ENCODE results near the gene SCRN1. TPM values are rescaled to one million over a fixed set of nuclear protein-coding genes. Genes with fewer than 3 reads are reported as not detected.

The SCRN1 gene
- total RNA-seq, 1 experiment from 2014 or later = 105 TPM

DNA sequence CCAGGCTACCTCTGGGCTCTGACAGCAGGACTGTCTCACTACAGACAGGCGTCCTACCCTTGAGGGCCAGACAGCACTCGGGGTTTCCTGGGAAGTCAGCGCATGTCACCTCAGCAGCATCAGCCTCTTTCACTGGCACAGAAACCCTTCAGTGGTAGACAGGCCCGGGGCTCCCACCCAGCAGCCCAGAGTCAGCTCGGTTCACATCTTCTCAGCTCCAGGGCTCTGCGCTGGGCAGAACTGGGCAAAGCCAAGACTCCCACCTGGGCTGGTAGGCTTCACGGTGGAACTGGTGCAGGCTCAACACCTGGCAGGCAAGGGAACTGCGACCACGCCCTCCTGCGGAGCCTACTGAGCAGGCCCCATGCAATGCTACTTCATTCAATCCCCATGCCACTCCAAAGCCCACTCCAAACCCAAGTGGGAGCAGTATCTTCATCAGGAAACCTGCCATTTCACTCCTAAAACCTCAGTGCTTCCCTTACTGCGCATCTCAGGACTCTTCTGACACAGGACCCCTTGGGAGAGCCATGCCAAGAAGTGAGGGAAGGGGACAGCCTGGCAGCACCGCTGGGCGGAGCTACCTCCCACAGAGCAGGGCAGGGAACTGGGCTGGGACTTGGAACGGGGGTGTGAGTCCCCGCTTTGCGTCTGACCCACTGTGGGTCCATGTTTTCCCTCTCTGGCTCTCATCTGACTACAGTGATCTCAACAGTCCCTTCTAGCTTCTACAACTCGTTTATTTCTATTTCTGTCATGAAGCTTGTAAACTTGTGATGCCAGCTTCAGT, 60.4 kb downstream of the SCRN1 start:
- no peak for DNase-seq (ENCODE audit: low read depth)

DNA sequence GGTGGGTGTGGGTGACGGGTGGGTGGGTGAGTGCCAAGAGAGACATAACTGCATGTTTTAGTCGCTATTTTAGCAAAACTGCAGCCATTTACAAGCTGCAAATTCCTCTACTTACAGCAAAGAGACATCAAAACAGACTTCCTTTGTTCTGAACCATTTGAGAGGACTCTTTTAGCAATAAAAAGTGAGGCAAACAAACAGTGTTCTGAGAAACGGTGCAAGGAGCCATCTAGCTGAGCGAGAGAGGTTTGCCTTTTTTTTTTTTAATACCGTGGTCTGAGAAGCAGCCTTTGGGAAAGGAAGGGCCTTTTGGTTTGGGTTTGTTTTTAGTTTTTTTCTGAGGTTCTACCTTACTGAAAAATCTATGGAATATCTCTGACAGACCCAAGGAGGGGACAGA, 62.9 kb downstream of the SCRN1 start:
- DNase-seq (ENCODE audit: low read depth) = no peak

DNA sequence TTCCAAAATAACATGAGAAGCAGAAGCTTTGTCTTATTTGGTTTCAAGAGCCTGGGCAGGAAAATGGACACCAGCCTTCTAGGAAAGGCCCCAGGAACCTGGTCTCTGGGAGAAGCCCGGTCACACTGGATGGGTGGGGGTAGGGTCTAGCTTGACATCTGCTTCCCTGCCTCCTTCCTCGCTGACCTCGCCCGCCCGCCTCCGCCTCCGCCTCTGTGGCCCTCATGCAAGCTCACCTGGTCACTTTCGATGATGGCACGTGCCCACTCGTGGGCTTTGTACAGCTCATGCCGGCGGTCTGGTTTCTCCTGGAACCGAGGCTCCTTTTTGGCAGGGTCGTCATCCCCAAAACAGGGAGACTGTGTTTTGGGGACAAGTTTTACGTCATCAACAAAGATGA, 63.4 kb downstream of the SCRN1 start:
- no peak for DNase-seq (ENCODE audit: low read depth)

DNA sequence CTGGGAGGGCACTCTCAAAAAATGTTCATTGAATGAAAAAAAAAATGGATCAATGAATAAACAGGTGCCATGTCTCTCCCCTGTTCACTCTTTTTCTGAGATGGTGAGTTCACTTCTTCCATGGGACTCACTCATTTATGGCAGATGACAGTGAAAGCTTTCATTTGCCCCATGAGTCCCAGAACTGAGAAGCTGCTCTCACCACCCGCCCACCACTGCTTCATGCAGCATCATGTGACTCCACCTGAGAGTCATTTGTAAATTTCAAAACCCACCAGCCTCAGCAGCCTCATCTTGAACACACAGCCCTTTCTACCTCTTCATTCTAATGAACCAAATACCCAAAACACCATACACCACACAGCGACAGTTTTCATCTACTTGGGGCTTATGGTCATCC, 64.9 kb downstream of the SCRN1 start:
- no peak for DNase-seq (ENCODE audit: low read depth)

DNA sequence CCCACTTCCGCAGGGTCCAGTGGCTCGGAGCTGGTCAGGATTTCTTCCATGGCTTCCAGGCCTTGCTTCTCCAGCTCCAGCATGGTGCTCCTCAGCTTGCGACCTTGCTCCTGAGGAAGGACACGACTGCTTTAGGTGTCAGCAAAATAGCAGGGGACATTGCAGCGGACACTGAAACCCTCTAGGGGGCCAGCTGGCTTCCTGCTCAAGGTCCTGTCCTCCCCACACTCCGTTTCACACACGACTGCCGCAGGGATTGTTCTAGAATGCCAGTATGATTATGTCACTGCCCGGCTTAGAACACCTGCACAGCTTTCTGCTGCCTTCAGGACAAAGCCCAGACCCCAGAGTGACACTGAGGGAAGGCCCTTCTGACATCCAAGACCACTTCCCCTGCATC, 65.6 kb downstream of the SCRN1 start:
- no peak for DNase-seq (ENCODE audit: low read depth)

DNA sequence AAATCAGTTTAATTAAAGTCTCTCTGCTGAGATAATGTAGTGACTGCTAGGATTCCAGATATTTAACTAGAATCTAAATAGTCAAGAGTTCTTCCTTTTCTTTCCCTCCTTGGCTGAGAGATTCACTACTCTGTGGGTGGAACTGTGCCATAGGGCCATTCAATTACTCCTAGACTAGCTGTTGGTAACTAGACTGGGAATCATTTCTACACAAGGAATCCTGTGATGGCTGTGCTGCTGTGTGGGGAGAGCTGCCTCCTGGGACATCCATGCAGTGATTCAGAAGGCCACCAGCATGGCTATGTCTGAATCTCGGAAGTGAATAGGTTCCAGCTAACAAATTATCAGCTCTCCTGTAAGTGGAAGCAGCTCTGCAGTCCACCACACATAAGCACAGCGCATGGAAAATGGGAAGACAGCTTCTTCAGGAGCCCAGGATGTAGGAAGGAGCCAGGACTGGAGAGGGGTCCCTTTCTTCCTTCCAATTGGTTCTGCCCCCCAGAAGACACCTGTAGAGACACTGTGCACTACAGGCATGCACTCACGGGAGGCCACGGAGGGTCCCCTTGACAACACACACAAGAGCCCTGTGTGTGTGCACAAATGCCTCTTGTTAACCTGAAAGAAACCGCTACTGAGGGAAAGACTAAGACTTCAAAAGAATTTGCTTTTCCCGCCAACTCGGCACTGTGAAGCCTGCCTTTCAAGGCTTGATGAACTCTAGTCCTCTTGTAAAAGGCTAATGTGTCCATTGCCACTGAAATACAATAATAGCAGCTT, 66.5 kb downstream of the SCRN1 start:
- no peak for DNase-seq (ENCODE audit: low read depth)

DNA sequence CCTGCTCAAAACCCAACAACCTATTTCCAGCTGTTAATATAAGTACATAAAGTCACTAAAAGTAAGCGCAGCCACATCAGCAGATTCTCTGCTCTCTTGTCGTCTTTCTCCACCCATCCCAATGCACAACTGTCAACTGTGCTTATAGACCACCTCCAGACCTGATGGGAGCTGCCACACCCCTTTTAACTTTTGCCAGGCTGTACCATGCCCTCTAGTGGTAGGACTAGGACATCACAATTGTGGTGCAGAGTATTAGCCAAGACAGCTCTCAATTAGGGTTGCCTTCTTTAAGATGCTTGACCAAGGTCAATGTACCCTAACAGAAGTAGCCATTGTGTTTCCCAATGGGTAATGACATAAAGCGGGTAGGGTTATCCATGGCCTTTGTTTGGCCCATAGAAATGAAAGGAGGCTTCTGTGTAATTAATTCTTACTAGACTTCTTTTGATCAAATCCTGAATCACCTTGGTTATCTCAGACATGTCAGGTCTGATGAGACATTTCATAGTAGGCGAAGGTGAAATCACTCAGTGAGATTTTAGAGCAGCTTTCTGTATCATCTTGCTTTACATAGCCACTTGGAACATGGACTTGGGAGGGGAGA, 68.1 kb downstream of the SCRN1 start:
- peak; percentile 64 for DNase-seq (ENCODE audit: low read depth)

DNA sequence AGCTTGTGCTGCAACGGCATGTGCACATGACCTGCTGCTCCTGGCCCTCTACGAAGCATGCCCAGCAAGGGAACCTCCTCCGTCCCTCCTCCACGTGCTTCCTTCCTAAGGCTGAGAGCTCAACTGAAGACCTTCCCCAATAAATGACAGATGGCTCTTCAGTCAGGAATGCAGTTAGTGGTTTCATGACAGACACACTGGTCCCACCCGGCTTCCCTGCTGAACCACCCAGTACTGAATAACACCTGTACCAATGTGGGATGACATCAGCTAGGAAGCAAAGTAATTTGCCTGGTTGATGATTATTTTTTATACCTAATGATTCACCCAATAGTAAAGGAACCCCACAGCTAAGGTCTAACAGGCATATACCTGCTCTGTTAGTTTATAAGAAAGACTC, 69.1 kb downstream of the SCRN1 start:
- DNase-seq (ENCODE audit: low read depth) = no peak

DNA sequence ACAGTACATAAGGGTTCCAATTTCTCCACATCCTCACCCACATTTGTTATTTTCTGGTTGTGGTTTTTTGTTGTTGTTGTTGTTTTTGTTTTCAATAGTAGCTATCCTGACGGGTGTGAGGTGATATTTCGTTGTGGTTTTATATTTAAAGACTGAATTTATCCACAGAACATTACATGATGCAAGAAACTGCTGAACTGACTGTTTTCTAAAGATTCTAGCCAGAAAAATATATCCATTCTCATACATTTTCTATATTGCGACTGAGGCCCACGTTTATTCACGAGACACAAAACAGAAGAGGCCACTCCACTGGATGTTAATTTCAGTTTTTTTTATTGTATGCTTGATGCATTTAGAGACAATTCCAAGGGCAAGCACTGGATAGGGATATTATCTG, 69.8 kb downstream of the SCRN1 start:
- no peak for DNase-seq (ENCODE audit: low read depth)

DNA sequence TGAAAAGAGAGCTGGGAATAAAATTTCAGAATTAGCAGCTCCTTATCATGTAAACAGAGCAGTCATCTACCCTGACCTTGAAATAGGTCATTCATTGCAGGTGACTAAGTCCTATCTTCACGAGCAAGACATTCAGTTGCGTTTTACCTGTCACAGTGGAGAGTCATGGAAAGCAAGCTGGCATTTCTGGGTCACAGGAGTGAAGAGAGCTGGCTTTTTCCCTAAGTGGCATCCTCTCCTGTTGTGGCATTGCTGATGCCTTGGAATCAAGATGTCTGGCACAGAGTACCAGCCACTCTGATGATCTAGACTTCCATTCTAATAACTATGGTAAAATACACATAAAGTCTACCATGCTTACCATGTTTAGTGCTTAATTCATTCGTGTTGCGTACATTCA, 70.8 kb downstream of the SCRN1 start:
- DNase-seq (ENCODE audit: low read depth) = no peak

DNA sequence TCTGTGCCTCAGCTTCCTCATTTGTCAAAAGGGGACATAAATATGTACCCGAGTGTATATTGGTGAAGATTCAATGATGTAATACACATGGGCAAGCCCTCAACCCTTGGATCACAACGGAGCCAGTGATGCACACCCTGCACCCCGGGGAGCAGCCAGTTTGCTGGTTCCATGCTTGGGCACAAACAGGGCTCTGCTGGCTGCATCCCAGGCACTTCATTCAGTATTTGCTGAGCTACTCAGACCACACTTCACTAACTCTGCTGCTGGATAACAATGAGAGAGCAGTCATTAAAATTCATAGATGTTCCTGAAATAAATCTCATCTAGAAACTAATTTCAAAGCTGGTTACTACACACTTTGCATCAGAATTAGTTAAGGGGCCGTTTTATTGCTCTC, 72.0 kb downstream of the SCRN1 start:
- no peak for DNase-seq (ENCODE audit: low read depth)

DNA sequence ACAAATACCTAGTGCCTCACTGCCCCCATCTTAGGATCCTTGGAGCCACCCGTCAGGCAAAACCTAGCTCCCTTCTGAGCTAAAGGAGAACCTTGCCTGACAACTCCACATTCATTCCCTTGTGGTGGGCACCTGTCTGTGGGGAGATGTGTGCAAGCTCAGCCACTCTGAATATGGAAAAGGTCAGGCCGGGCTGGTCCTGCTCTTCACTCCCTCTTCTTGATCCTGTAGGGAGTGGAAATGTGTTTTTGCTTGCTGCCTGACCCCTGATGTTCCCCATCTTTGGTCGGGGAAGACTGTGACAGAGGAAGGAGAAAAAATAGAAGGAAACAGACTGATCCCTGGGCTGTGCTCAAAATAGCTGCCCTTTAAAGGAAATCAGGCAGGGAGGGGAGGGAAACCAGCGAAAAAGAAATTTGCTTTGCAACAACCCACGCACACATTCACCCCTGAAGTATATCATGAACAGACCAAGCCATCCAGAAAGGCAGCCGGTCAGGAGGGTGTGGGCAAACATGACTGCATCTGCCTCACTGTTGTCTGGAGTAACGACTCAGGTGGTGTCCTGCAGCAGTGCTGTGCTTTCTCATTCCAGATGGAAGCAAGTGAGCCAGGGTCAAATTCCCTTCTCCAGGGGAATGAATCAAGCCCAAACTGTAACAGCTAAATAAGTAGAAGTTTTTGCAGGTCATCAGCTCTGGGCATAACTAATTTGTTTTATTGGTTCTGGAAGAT, 74.0 kb downstream of the SCRN1 start:
- DNase-seq (ENCODE audit: low read depth) = no peak

DNA sequence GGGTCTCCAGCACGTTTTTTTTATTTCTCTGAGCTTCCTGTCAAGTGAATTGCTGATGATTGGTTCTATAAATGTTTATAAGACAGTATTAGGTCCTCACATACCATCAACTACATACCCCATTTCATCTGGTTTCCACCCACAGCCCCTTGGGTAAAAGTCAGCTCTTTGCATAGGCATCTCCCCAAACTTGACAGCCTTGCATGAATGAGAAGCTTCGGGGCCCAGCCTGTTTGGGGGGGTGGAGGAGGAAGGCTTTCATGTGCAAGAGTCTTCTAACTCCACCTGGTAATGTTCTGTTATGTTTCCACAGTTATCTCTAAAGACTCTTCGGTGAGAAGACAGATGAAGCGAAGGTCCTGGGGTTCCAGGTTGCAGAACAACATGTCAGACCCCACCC, 75.4 kb downstream of the SCRN1 start:
- no peak for DNase-seq (ENCODE audit: low read depth)

DNA sequence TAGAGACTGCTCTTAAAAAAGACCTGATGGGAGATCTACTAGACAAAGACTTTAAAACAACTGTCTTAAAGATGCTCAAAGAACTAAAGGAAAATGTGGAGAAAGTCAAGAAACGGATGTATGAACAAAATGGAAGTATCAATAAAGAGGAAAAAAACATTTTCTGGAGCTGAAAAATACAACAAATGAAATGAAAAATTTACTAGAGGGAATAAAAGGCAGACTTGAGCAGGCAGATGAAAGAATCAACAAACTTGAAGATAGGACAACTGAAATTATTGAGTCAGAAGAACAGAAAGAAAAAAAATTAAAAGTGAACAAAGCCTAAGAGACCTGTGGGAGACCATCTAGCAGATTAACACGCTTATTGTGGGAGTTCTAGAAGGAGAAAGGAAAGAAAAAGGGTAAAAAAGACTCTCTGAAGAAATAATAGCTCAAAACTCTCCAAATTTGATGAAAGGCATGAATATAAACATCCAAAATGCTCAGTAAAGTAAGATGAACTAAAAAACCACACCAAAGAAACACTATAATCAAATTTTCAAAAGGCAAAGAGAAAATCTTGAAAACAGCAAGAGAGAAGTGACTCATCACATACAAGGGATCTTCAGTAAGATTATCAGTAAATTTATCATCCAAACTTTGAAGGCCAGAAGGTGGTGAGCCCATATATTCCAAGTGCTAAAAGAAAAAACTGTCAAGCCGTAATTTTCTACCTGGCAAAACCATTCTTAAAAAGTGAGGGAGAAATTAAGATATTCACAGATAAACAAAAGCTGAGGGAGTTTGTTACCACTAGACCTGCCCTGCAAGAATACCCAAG, 83.2 kb downstream of the SCRN1 start:
- no peak for DNase-seq (ENCODE audit: low read depth)

DNA sequence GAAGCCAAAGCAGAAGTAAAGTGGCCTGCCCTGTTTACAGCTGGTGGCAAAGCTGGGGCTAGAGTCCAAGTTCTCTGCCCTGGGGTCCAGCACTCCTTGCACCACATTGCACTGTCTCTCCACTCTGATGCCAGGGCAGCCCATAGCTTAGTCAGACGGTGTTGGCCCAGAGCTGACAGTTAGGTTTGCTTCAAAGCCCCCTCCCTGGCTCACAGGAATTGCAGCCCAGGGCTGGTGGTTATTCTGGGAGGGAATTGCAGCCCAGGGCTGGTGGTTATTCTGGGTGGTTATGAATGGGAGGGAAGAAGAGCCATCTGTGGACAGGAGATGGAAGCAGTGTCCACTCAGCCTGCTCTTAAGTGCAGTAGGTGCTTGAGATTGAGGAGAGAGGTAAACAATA, 88.9 kb downstream of the SCRN1 start:
- no peak for DNase-seq (ENCODE audit: low read depth)

DNA sequence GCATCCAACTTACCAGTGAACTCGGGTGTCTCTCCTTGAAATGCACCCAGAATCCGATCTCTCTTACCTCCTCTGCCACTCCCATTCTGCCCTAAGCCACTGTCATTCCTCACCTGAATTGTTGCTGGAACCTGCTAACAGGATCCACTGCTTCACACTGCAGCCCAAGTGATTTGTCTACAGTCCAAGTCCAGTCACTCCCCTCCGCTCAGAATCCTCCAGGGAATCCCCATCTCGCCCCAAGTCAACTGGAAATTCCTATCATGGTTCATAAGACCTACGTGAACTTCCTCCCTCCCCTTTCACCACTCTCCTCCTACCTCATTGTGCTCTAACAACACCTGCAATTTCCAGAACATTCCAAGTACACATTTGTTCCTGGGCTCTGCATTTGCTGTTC, 91.3 kb downstream of the SCRN1 start:
- no peak for DNase-seq (ENCODE audit: low read depth)

DNA sequence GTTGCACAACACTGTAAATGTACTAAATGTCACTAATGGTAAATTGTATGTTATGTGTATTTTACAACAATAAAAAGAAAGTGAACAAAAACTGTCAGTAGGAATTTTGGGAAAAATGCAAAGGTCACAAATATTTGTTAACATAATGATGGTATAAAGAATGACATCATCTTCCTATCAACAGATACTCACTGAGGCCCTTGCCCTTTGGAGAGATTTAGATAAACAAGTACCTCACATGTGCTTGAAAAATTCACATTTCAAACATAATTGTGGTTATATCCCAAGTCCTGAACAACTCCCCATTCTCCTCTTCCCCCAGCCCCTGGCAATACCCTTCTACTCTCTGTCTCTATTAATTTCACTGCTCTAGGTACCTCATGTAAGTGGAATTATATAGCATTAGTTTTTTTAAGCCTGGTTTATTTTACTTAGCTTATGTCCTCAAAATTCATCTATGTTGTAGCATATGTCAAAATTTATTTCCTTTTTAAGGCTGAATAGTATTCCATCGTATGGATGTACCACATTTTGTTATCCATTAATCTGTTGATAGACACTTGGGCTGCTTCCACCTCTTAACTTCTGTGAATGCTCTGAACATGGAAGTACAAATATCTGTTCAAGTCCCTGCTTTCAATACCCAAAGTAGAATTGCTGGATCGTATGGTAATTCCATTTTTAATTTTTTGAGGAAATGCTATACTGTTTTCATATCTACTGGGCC, 92.8 kb downstream of the SCRN1 start:
- no peak for DNase-seq (ENCODE audit: low read depth)

DNA sequence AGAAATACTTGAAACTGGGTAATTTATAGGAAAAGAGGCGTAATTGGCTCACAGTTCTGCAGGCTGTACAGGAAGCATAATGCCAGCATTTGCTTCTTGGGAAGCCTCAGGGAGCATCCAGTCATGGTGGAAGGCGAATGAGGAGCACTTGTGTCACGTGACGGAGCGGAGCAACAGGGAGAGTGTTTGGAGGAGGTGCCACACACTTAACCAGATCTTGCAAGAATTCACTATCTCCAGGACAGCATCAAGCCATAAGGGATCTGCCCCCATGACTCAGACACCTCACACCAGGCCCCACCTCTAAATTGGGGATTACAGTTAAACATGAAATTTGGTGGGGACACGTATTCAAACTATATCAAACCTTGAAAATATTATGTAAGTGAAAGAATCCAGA, 94.0 kb downstream of the SCRN1 start:
- no peak for DNase-seq (ENCODE audit: low read depth)

DNA sequence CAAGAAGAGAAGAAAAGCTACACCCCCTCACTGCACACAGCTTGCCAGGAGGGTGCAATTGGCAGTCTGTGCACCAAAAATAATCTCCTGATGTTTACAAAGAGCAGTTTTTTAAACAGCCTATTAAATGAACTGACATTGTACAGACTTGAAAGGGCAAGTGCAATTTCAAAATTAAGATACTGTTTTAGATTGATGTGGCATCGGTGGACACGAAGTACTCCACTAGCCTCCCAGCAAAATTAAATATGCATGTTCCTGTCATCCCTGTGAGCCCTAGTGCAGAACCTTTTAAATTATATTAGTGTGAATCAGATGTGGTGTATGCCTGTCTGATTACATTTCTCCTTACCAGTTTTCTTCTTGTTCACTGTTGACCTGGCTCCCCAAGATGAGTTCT, 95.3 kb downstream of the SCRN1 start:
- no peak for DNase-seq (ENCODE audit: low read depth)

DNA sequence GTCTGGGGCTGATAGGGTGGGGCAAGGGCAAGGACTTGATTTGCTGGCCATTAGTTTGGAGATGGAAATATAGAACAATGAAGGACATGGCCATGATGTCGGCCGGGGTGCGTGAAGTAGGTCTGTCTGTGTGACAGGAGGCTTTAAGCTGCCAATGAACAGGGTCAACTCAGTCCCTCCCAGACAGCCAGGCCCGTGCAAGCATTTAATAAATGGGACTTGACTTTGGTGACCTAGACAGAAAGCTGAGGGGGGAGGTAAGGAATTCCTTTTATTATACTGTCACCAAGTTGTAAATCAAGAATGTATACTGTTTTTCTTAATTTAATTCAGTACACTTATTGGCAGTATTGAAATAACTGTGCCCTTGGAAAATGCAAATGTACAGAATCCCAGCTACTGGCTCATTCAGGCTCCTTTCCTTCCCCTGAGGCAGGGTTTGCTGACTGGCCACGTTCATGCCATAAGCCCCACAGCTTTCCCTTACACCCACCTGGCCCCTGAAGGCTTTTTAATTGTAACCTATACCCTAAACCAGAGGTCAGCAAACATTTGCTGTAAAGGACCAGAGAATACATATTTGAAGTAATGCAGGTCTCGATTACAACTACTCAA, 96.1 kb downstream of the SCRN1 start:
- no peak for DNase-seq (ENCODE audit: low read depth)
